K562 (cell line): ENCODE data around the gene CDCA5. TPM values are rescaled to one million over a fixed set of nuclear protein-coding genes. Genes with fewer than 3 reads are reported as not detected.

Source experiments
- ATAC-seq: fragments of 200-7000 bp; cut with Tn5 transposase; 3 replicates; pipeline ENCODE4 v1.9.1; 2020; ENCODE audit warnings: moderate library complexity
- BruUV-seq: library from RNA; stranded (reverse); fragments of 400-500 nt; replicated peaks from 2 replicates; lab custom pipeline; 2021; lab: Mats Ljungman, UMichigan
- CTCF ChIA-PET: fragments of 300-600 bp; formaldehyde crosslinking; extraction: SDS; loops from one replicate; lab custom pipeline; 2021; ENCODE audit warnings: low intra/inter-chr PET ratio; lab: Yijun Ruan, JAX
- POLR2A ChIA-PET: fragments of 300-600, 350-650 bp; sonication (Branson Sonifier 250); formaldehyde crosslinking; extraction: SDS; loops from one replicate; lab custom pipeline; 2021; ENCODE audit warnings: antibody characterized with exemption, inconsistent platforms; lab: Yijun Ruan, JAX
- DNase-seq, 4 experiments: peaks; one replicate each; pipeline versions ENCODE4 v3.0.0 to v3.0.0-alpha.2; 2011 to 2018; ENCODE audit warnings: low spot score in 3 of 4, mixed read lengths in 3 of 4; ENCODE audit errors: extremely low read depth in 1 of 4
- FAIRE-seq: peaks from 2 replicates; lab custom pipeline; 2011; peaks lifted over from hg19 to GRCh38; lab: Jason Lieb, UNC
- H2AFZ ChIP-seq: 2 replicates; pipeline ENCODE4 v1.6.0; 2011; ENCODE audit warnings: low read depth, low read length, control low read depth, inconsistent platforms
- H3K27ac ChIP-seq: fragments of 200-600 bp; 3 replicates; pipeline ENCODE4 v1.8.0; 2011; ENCODE audit warnings: low read depth, mild to moderate bottlenecking, control low read depth, inconsistent platforms, low read length, moderate library complexity, mixed read lengths; ENCODE audit errors: extremely low read depth
- H3K27me3 ChIP-seq, 2 experiments: fragments of 300-600 bp in 1 of 2; 2 replicates in 1 of 2; 3 replicates in 1 of 2; pipeline versions ENCODE4 v1.6.0 to v1.8.0; 2011; ENCODE audit warnings: inconsistent platforms in 2 of 2, low read length in 2 of 2, mild to moderate bottlenecking in 1 of 2, mixed read lengths in 1 of 2, moderate library complexity in 1 of 2; ENCODE audit not compliant: control insufficient read depth in 2 of 2, insufficient read depth in 2 of 2
- H3K36me3 ChIP-seq: fragments of 300-600 bp; 3 replicates; pipeline ENCODE4 v1.8.0; 2011; ENCODE audit warnings: mild to moderate bottlenecking, low read length, inconsistent platforms; ENCODE audit not compliant: control insufficient read depth, insufficient read depth
- H3K4me1 ChIP-seq, 2 experiments: fragments of 200-600 bp in 1 of 2; replicated peaks in 1 of 2; 2 replicates in 1 of 2; 3 replicates in 1 of 2; pipeline versions ENCODE4 v1.5.1 to v1.8.0; 2011; ENCODE audit warnings: inconsistent platforms in 2 of 2, low read length in 2 of 2, mild to moderate bottlenecking in 1 of 2, mixed read lengths in 1 of 2, moderate library complexity in 1 of 2; ENCODE audit not compliant: control insufficient read depth in 2 of 2, insufficient read depth in 2 of 2
- H3K4me2 ChIP-seq: 2 replicates; pipeline ENCODE4 v1.6.1; 2011; ENCODE audit warnings: low read length, control low read depth, inconsistent platforms, mixed read lengths; ENCODE audit not compliant: insufficient read depth
- H3K4me3 ChIP-seq: fragments of 200-600 bp; sonication (generic), shearing (Covaris generic); 2 replicates; pipeline ENCODE4 v1.5.1; 2016; ENCODE audit warnings: control low read depth, inconsistent platforms
- H3K79me2 ChIP-seq: fragments of 200-600 bp; 3 replicates; pipeline ENCODE4 v1.8.0; 2011; ENCODE audit warnings: low read length, inconsistent platforms; ENCODE audit not compliant: control insufficient read depth, insufficient read depth
- H3K9ac ChIP-seq, 2 experiments: 2 replicates each; pipeline versions ENCODE4 v1.6.0 to v1.6.1; 2011; ENCODE audit warnings: low read depth in 2 of 2, low read length in 2 of 2, control low read depth in 1 of 2, inconsistent platforms in 1 of 2, mild to moderate bottlenecking in 1 of 2, mixed read lengths in 1 of 2; ENCODE audit not compliant: insufficient read depth in 1 of 2
- H3K9me1 ChIP-seq: one replicate; pipeline ENCODE4 v1.6.0; 2011; ENCODE audit warnings: inconsistent platforms, mild to moderate bottlenecking, low read length, moderate library complexity; ENCODE audit not compliant: control insufficient read depth, insufficient read depth
- H3K9me3 ChIP-seq: replicated peaks from 2 replicates; pipeline ENCODE4 v1.5.1; 2011; ENCODE audit warnings: low read depth, low read length, inconsistent platforms; ENCODE audit not compliant: control insufficient read depth, insufficient read depth
- H4K20me1 ChIP-seq: replicated peaks from 2 replicates; pipeline ENCODE4 v1.6.1; 2011; ENCODE audit warnings: low read length, inconsistent platforms, mixed read lengths; ENCODE audit not compliant: control insufficient read depth, insufficient read depth
- BCOR ChIP-seq: fragments of 450-650 bp; IDR thresholded peaks from 2 replicates; pipeline ENCODE4 v1.6.1; 2016
- CBX5 ChIP-seq: IDR thresholded peaks from 2 replicates; pipeline ENCODE4 v1.6.1; 2014; ENCODE audit warnings: low read depth, borderline replicate concordance
- DACH1 ChIP-seq: fragments of 450-650 bp; IDR thresholded peaks from 2 replicates; pipeline ENCODE4 v1.6.1; 2018; ENCODE audit not compliant: partially characterized antibody
- IRF2 ChIP-seq: sonication (generic); formaldehyde crosslinking; IDR thresholded peaks from 2 replicates; pipeline ENCODE4 v1.8.1; 2022; ENCODE audit warnings: mild to moderate bottlenecking, missing genetic modification reagents
- MXI1 ChIP-seq: IDR thresholded peaks from 2 replicates; pipeline ENCODE4 v1.6.1; 2011; ENCODE audit warnings: low read depth, mild to moderate bottlenecking, improper control_type of control experiment, low read length
- POLR2G ChIP-seq: fragments of 200-400 bp; formaldehyde crosslinking; IDR thresholded peaks from 2 replicates; pipeline ENCODE4 v1.6.1; 2017; ENCODE audit warnings: low read depth, mild to moderate bottlenecking, antibody characterized with exemption, low read length, moderate library complexity
- RBFOX2 ChIP-seq: fragments of 200-400 bp; formaldehyde crosslinking; IDR thresholded peaks from 2 replicates; pipeline ENCODE4 v1.6.1; 2017; ENCODE audit warnings: low read depth, mild to moderate bottlenecking, low read length, moderate library complexity
- RBM22 ChIP-seq: fragments of 200-400 bp; formaldehyde crosslinking; IDR thresholded peaks from 2 replicates; pipeline ENCODE4 v1.6.1; 2018; ENCODE audit warnings: low read length, low read depth; ENCODE audit not compliant: poor library complexity, severe bottlenecking
- SMARCA5 ChIP-seq: fragments of 450-650 bp; IDR thresholded peaks from 2 replicates; pipeline ENCODE4 v1.6.1; 2016
- ZNF175 ChIP-seq: fragments of 200-800 bp; sonication (Bioruptor generic); IDR thresholded peaks from 2 replicates; pipeline ENCODE4 v1.6.1; 2016; ENCODE audit warnings: low read depth, mild to moderate bottlenecking, missing genetic modification characterization, missing compliant biosample characterization
- ZNF347 ChIP-seq: fragments of 450-650 bp; formaldehyde crosslinking; IDR thresholded peaks from 2 replicates; pipeline ENCODE4 v1.4.0; 2020; ENCODE audit warnings: low read depth, mild to moderate bottlenecking, moderate library complexity
- WGBS: fragments of 100-300 bp; shearing (Covaris generic); methylation state at CpG from one replicate; pipeline ENCODE4 v1.1.6; 2016; ENCODE audit warnings: low coverage, mixed read lengths; ENCODE audit not compliant: insufficient coverage; ENCODE audit errors: missing lambda C conversion rate; 5-methylcytosine and 5-hydroxymethylcytosine counted together
- in situ Hi-C: fragments of 300-500 bp; cut with MboI; formaldehyde crosslinking; loops from 4 replicates; pipeline ENCODE4 v1.15.0; 2018; ENCODE audit warnings: inconsistent platforms, mixed read lengths
- intact Hi-C: fragments of 100-400 bp; cut with micrococcal nuclease; formaldehyde crosslinking; loops from 2 replicates; pipeline ENCODE4 v1.14.2; 2022
- polyA plus RNA-seq, 8 experiments: library from polyadenylated mRNA; depleted of rRNA in 4 of 8; stranded (reverse) in 5 of 8; unstranded in 3 of 8; fragments of >200 nt; fragmentation: Nextera tagmentation in 2 of 8; fragmentation: Illumina TruSeq in 1 of 8; extraction: Ambion mirVana in 2 of 8; extraction: Trizol in 1 of 8; gene quantifications; 2 replicates each; pipeline versions ENCODE4 v1.2.1 to v1.2.3, GENCODE V29; 2011 to 2014; ENCODE audit warnings: inconsistent platforms in 1 of 8, missing spikeins in 1 of 8
- total RNA-seq, 7 experiments: library from RNA; depleted of rRNA in 6 of 7; stranded (reverse); fragments of >200 nt in 6 of 7; fragmentation: Illumina TruSeq in 2 of 7; extraction: Trizol in 2 of 7; gene quantifications; 2 replicates each; pipeline versions ENCODE4 v1.2.1 to v1.2.3, GENCODE V29; 2011 to 2021; ENCODE audit warnings: low replicate concordance in 1 of 7
- TF ChIP-seq, protein P1 (sequence below): fragments of 450-650 bp; IDR thresholded peaks from 2 replicates; pipeline ENCODE4 v1.6.1; 2014; ENCODE audit warnings: low read depth, mild to moderate bottlenecking, moderate library complexity, borderline replicate concordance
- TF ChIP-seq, protein P2 (sequence below): sonication (generic); formaldehyde crosslinking; IDR thresholded peaks from 2 replicates; pipeline ENCODE4 v1.8.1; 2022; ENCODE audit warnings: missing genetic modification reagents
- TF ChIP-seq, protein P3 (sequence below): fragments of 250-450 bp; sonication (Bioruptor Pico); IDR thresholded peaks from 2 replicates; pipeline ENCODE4 v1.8.0; 2021; ENCODE audit warnings: moderate library complexity, mild to moderate bottlenecking, inconsistent platforms
- TF ChIP-seq, protein P4 (sequence below): IDR thresholded peaks from 2 replicates; pipeline ENCODE4 v1.6.1; 2012; ENCODE audit warnings: low read depth, low read length, improper control_type of control experiment, borderline replicate concordance

CDCA5 gene
- total and polyA plus RNA-seq, 9 of the 15 experiments (the other 6 are each of a cell fraction or from before 2014, with no cell fraction given): 18.9 to 94.3 (median 64.6) TPM

DNA sequence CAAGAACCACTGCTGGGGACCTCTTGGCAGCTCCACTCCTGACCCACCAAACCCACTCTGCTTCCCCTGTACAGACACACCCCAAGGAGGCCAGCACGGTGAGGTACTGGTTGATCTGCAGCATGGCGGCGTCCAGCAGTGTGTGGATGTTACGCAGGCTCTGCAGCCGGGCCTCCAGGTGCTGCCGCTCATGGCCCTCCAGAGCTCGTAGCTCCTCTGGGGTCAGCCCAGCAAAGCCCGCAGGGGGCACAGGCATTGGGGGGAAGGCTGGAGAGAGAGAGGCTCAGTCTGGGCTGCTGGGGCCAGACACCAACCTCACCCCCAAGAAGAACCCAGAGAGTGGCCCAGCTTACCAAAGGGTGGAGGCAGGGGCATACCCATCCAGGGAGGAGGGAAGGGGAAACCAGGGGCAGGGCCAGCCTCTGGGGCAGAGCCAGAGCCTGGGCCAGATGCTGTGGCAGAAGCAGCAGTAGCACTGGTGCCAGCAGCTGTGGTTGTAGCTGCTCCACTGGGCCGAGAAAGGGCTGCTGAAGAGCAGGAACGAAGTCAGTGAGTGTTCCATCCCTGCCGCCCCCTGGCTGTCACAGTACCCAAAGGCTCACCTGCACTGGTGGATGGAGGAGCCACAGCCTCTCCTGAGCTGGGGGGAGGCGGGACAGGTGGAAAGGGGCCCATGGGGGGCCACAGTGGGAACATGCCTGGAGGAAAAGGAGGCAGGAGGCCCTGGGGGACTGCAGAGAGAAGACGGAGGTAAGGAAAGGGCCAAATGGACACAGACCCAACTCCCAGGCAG, 46.0 kb upstream of the CDCA5 start:
- Histone ChIP-seq H3K9me3 (no peaks in the 10 kb centered on the region), H2AFZ (no peak overlapping the region), H3K9me1 (peaks cover 4% of the 10 kb centered on the region), H3K4me1 (peaks cover 12 to 34% of the 10 kb centered on the region in 2 experiments; a peak in 4 of 5 replicates), H3K4me3 (no peak overlapping the region), H3K36me3 (peaks cover 81% of the 10 kb centered on the region), H4K20me1 (peaks cover 13% of the 10 kb centered on the region; the same call in 1 of the 2 replicates), H3K4me2 (no peak overlapping the region), H3K27me3 (no peaks in the 10 kb centered on the region), H3K9ac (peak overlapping the region in 1 of 2 experiments; percentile 17; a peak in 1 of 4 replicates), H3K79me2 (peaks cover 39% of the 10 kb centered on the region), H3K27ac (no peak overlapping the region)
- no peak for ATAC-seq
- intact Hi-C loops: no loop called here
- CTCF ChIA-PET: no interaction called here
- no peak for FAIRE-seq
- BruUV-seq: no TSS peak
- in situ Hi-C loops: no loop called here
- POLR2A ChIA-PET: interaction anchor here (0.6 to 8.4 kb wide), 10 partner anchors 7 to 1241 kb away, joined by 3 to 182 read pairs (median 4); partner anchors contain the start of genes FAU, MRPL49, SPDYC and TM7SF2
- DNase-seq: no peak
- WGBS: 91% methylated on average over 10 of the region's 13 CpGs
- peak; percentile 43 for TF ChIP-seq RBM22
- no peak for TF ChIP-seq CBX5
- TF ChIP-seq ZNF175: no peak
- no peak for TF ChIP-seq DACH1
- no peak for TF ChIP-seq IRF2 (CRISPR knock-in tag)
- TF ChIP-seq SMARCA5: no peak
- TF ChIP-seq, protein P1, sequence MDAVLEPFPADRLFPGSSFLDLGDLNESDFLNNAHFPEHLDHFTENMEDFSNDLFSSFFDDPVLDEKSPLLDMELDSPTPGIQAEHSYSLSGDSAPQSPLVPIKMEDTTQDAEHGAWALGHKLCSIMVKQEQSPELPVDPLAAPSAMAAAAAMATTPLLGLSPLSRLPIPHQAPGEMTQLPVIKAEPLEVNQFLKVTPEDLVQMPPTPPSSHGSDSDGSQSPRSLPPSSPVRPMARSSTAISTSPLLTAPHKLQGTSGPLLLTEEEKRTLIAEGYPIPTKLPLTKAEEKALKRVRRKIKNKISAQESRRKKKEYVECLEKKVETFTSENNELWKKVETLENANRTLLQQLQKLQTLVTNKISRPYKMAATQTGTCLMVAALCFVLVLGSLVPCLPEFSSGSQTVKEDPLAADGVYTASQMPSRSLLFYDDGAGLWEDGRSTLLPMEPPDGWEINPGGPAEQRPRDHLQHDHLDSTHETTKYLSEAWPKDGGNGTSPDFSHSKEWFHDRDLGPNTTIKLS: no peak
- TF ChIP-seq, protein P2, sequence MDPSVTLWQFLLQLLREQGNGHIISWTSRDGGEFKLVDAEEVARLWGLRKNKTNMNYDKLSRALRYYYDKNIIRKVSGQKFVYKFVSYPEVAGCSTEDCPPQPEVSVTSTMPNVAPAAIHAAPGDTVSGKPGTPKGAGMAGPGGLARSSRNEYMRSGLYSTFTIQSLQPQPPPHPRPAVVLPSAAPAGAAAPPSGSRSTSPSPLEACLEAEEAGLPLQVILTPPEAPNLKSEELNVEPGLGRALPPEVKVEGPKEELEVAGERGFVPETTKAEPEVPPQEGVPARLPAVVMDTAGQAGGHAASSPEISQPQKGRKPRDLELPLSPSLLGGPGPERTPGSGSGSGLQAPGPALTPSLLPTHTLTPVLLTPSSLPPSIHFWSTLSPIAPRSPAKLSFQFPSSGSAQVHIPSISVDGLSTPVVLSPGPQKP (CRISPR knock-in tag): no peak
- no peak for TF ChIP-seq MXI1
- TF ChIP-seq ZNF347: no peak
- TF ChIP-seq BCOR: no peak
- TF ChIP-seq, protein P3, sequence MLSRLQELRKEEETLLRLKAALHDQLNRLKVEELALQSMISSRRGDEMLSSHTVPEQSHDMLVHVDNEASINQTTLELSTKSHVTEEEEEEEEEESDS (CRISPR knock-in tag): no peak
- peak; percentile 74 for TF ChIP-seq POLR2G
- TF ChIP-seq RBFOX2: peak; percentile 68
- TF ChIP-seq, protein P4, sequence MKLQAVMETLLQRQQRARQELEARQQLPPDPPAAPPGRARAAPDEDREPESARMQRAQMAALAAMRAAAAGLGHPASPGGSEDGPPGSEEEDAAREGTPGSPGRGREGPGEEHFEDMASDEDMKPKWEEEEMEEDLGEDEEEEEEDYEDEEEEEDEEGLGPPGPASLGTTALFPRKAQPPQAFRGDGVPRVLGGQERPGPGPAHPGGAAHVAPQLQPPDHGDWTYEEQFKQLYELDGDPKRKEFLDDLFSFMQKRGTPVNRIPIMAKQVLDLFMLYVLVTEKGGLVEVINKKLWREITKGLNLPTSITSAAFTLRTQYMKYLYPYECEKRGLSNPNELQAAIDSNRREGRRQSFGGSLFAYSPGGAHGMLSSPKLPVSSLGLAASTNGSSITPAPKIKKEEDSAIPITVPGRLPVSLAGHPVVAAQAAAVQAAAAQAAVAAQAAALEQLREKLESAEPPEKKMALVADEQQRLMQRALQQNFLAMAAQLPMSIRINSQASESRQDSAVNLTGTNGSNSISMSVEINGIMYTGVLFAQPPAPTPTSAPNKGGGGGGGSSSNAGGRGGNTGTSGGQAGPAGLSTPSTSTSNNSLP: no peak
